Brain microvascular endothelial cell (primary cell): ENCODE results near the gene KCNT1.

Source experiments
- DNase-seq: peaks from one replicate; pipeline ENCODE4 v3.0.0-alpha.2; 2020
- H3K27ac ChIP-seq: fragments of 250-450 bp; sonication (Bioruptor Pico); 2 replicates; pipeline ENCODE4 v1.5.1; 2020; ENCODE audit warnings: mild to moderate bottlenecking, moderate library complexity
- H3K27me3 ChIP-seq: fragments of 250-450 bp; sonication (Bioruptor Pico); replicated peaks from 2 replicates; pipeline ENCODE4 v1.5.1; 2020; ENCODE audit warnings: mild to moderate bottlenecking
- H3K36me3 ChIP-seq: fragments of 250-450 bp; sonication (Bioruptor Pico); replicated peaks from 2 replicates; pipeline ENCODE4 v1.5.1; 2020; ENCODE audit warnings: mild to moderate bottlenecking
- H3K4me3 ChIP-seq: 2 replicates; pipeline ENCODE4 v1.5.1; 2011; ENCODE audit warnings: low read depth, mild to moderate bottlenecking, control low read depth, low read length, moderate library complexity
- in situ Hi-C: cut with HindIII; loops from 2 replicates; pipeline ENCODE4 v1.10.0; 2017; ENCODE audit warnings: low sequenced_read_pairs, low pct_ligation_motif_present
- TF ChIP-seq, protein P1 (sequence below): IDR thresholded peaks from 2 replicates; pipeline ENCODE4 v1.5.1; 2011; ENCODE audit warnings: low read depth, mild to moderate bottlenecking, moderate library complexity, low read length, control low read depth, inconsistent platforms; ENCODE audit errors: missing control alignments

The KCNT1 gene

DNA sequence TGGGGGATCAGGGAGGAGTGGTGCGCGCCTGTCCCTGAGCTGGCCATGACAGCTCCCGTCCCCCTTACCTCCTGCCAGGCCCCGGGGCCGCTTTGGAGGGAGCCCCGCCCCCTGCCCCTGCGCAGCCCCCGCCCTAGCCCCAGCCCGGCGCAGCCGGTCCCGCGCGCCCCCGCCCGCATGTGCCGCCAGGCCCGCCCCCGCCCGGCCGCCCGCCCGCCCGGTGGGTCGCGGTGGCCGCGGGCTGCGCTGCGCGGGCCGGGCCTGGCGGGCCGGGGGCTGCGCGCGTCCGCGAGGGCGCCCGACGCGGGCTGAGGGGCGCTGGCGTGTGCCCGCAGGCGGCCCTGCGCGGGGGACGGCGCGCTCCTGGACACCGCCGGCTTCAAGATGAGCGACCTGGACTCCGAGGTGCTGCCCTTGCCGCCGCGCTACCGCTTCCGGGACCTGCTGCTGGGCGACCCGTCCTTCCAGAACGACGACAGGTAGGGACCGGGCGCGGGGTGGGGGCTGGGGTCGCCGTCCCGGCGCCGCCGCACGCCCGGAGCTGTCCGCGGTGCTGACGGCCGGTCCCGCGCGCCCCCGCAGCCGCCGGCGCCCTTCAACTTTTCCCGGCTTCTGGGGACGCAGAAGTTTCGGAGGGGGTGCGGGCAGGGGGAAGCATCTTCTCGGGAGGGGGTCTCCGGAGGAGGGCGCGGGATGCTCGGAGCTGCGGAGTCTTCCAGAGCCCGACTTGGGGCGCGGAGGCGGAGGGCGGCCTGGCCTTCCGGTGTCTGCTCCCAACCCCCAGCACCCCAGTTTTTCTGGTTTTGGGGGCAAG lies 12.5 kb downstream of the KCNT1 start:
- H3K4me3 ChIP-seq, result no peak overlapping the region
- in situ Hi-C loops, result no loop called here
- H3K36me3 ChIP-seq, result no peaks in the 10 kb centered on the region
- no peak for DNase-seq
- H3K27me3 ChIP-seq, result peaks cover 28% of the 10 kb centered on the region
- no peak overlapping the region for H3K27ac ChIP-seq
- TF ChIP-seq, protein P1, sequence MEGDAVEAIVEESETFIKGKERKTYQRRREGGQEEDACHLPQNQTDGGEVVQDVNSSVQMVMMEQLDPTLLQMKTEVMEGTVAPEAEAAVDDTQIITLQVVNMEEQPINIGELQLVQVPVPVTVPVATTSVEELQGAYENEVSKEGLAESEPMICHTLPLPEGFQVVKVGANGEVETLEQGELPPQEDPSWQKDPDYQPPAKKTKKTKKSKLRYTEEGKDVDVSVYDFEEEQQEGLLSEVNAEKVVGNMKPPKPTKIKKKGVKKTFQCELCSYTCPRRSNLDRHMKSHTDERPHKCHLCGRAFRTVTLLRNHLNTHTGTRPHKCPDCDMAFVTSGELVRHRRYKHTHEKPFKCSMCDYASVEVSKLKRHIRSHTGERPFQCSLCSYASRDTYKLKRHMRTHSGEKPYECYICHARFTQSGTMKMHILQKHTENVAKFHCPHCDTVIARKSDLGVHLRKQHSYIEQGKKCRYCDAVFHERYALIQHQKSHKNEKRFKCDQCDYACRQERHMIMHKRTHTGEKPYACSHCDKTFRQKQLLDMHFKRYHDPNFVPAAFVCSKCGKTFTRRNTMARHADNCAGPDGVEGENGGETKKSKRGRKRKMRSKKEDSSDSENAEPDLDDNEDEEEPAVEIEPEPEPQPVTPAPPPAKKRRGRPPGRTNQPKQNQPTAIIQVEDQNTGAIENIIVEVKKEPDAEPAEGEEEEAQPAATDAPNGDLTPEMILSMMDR, result no peak

DNA sequence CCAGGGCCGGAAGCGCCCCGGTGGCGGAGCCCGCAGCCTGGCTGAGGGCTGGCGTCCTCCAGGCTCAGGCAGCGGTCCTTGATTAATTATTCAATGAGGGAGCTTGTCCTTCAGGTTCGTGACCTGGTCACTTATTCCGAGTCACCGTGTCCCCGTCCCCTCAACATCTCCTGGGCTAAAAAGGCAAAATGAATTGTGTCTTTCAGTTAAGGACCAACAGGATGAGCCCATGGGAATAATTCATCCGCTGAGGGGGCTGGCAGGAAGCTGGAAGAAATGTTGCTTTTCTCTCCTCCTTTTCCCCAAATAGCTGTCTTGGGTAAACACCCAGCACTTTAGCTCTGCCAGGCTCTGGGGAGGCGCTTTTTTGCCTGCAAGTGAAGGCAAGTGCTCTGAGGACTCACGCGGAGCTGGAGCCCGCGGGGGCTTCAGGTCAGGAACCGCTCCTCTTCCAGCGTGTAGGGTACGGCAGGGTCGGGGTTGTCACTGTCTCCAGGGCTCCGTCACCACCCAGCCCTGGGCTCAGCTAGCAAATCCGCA lies 13.1 kb downstream of the KCNT1 start:
- Histone ChIP-seq H3K27me3 (peaks cover 28% of the 10 kb centered on the region), H3K27ac (no peak overlapping the region), H3K4me3 (no peak overlapping the region), H3K36me3 (no peaks in the 10 kb centered on the region)
- in situ Hi-C loops, result no loop called here
- no peak for DNase-seq
- TF ChIP-seq, protein P1, result no peak

GRCh38 chr9:135716045-135716444 lies 14.1 kb downstream of the KCNT1 start:
- DNase-seq, result no peak
- Histone ChIP-seq H3K27ac (no peak overlapping the region), H3K36me3 (no peaks in the 10 kb centered on the region), H3K27me3 (peaks cover 28% of the 10 kb centered on the region), H3K4me3 (no peak overlapping the region)
- in situ Hi-C loops, result no loop called here
- TF ChIP-seq, protein P1, result no peak

DNA sequence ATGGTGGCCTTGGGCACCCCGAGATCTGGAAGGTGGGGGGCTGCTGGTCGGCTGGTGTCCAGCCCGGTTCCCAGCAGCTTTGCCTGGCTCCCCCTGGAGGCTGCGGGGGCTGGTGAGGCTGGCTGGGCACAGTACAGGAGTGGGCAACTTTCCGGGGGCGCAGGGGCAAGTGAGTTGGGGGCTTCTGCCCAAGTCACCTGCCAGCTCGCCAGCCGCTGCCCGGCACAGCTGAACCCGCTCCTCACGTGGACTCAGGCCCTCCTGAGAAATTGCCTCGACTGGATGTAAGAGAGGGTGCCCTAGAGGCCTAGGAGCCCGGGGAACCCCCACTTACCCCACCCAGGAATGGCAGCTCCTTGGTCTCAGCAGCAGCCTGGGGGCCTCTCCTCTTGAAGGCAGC lies 15.4 kb downstream of the KCNT1 start:
- Histone ChIP-seq H3K27ac (no peak overlapping the region), H3K4me3 (no peak overlapping the region), H3K36me3 (no peaks in the 10 kb centered on the region), H3K27me3 (peaks cover 28% of the 10 kb centered on the region)
- TF ChIP-seq, protein P1, result no peak
- no peak for DNase-seq
- in situ Hi-C loops, result no loop called here

DNA sequence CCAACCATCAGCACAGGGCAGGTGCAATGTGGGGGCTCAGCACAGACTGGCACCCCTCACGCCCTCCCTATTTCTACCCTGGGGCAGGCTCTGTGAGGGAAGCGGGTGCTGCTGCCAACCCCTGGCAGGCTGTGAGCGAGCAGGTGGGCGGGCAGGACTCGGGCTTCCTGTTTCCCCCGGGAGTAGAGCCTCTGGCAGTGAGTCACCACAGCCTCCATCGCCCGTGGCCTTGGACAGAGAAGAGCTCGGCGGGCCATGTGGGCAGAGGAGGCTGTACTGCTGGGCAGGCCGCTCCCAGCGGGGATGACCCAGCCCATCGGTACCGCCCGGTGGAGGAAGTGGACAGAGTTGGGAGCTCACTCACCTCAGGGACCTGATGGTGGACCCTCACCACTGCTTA lies 16.6 kb downstream of the KCNT1 start:
- in situ Hi-C loops, result no loop called here
- Histone ChIP-seq H3K4me3 (no peak overlapping the region), H3K36me3 (no peaks in the 10 kb centered on the region), H3K27ac (no peak overlapping the region), H3K27me3 (peaks cover 17% of the 10 kb centered on the region)
- DNase-seq, result peak; percentile 6
- TF ChIP-seq, protein P1, result no peak

DNA sequence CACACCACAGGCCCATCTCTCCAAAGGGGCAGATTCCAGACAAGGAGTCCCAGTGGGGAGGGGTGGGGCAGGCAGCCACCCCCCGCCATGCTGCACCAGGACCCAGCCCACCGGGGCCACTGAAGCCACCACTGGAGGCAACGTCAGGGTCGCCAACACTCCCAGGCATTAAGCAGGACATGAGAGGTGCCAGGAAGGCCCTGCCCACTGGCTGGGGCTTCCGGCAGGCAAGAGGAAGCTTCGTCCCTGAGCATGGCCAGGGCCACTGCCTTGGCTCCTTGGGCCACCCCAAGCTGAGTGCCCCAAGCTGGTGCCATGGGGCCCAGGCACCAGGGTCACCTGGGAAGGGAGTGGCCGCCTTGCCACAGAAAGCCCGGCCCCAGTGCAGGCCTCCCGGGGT lies 17.5 kb downstream of the KCNT1 start:
- TF ChIP-seq, protein P1, result no peak
- no peaks in the 10 kb centered on the region for H3K36me3 ChIP-seq
- in situ Hi-C loops, result no loop called here
- no peak for DNase-seq
- H3K4me3 ChIP-seq, result no peak overlapping the region
- no peak overlapping the region for H3K27ac ChIP-seq
- H3K27me3 ChIP-seq, result peaks cover 13% of the 10 kb centered on the region
